ENCODE results near the gene OCLN.

GRCh38 chr5:69454460-69455249 is 37.9 kb upstream of the OCLN start:
- no peak for TF ChIP-seq POLR2A (IDR thresholded peaks at IDR 0.05; ENCODE audit: low read depth, low read length)
- TF ChIP-seq POLR2AphosphoS5 (IDR thresholded peaks at IDR 0.05; ENCODE audit: low read depth, low read length): no peak

Data from GM12891 (cell line).